ENCODE results near the gene HSD3B7.

HSD3B7 gene

DNA sequence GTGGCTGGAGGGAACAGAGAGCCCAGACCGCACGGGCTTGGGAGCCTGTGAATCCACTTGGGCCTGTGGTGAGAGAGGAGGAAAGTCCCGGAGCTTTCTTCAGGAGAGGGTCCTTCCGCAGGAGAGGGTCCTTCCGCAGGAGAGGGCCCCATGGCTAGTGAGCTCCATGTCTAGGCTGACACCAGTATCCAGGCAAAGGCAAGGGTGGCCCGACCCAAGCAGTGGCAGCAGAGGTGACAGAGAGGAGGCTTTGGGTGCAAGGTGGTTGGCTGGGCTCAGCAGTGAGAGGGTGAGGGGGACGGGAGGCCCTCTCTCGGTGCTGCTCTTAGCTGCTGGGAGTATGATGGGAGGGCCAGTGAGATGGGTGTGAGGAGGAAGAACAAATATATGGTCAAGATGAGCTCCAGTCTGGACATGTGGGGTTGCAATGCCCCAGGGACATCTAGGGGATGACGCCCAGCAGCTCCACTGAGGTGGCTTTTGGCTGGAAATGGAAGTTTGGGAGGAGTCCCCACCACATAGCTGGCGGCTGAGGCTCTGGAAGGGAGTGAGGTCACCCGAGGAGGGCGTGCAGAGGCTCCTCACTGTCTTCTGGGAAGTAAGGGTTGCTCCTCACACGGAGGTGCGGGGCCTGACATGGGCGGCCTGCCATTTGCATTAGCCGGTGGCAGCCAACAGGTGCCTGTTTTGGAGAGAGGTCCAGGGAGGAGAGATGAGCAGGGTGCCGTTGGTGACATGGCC is 2.3 kb upstream of the HSD3B7 start:
- DNase-seq (ENCODE audit: low spot score), result peak; percentile 93

DNA sequence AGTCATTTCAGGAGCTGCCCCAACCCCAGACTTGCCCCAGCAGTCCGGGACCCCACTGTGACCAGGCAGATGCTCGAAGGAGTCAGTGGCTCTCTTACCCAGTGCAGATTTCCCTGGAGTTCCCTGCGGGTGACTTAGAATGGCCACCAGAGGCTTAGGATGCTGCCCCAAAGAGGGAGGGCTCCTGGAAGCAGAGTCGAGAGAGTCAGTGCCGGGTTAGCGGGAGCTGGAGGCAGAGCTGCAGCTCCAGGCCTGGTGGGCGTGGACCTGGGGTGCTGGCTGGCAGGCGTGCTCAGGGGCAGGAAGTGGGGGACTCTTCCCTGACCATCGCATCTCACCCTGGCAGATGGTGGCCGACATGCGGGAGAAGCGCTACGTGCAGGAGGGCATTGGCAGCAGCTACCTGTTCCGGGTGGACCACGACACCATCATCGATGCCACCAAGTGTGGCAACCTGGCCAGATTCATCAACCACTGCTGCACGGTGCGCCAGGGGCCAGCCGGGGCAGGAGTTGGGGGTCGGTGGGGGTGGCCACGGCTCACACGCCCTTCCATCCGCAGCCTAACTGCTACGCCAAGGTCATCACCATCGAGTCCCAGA is 1.6 kb upstream of the HSD3B7 start:
- no peak for DNase-seq (ENCODE audit: low spot score)

DNA sequence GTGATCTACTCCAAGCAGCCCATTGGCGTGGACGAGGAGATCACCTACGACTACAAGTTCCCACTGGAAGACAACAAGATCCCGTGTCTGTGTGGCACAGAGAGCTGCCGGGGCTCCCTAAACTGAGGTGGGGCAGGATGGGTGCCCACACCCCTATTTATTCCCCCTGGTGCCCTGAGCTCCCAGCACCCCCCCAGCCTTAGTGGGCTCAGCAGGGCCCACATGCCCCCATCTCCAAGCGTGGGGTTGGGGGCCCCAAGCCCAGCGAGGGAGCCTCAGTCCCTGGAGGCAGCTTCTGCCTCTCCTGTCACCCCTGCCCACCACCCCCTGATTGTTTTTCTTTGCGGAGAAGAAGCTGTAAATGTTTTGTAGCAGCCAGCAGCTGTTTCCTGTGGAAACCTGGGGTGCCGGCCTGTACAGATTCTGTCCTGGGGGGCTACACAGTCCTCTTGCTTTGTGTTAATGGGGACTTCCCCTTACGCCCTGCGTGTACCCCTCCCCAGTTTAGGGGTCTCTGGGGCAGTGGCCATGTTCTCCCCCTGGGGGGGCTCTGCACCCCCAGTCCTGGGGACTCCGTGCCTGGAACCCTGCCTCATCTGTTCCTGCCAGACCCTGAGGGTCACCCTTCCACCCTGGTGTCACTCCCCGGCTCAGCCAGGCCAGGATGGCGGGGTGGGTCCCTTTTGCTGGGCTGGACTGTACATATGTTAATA is 953 bp upstream of the HSD3B7 start:
- DNase-seq (ENCODE audit: low spot score), result no peak

DNA sequence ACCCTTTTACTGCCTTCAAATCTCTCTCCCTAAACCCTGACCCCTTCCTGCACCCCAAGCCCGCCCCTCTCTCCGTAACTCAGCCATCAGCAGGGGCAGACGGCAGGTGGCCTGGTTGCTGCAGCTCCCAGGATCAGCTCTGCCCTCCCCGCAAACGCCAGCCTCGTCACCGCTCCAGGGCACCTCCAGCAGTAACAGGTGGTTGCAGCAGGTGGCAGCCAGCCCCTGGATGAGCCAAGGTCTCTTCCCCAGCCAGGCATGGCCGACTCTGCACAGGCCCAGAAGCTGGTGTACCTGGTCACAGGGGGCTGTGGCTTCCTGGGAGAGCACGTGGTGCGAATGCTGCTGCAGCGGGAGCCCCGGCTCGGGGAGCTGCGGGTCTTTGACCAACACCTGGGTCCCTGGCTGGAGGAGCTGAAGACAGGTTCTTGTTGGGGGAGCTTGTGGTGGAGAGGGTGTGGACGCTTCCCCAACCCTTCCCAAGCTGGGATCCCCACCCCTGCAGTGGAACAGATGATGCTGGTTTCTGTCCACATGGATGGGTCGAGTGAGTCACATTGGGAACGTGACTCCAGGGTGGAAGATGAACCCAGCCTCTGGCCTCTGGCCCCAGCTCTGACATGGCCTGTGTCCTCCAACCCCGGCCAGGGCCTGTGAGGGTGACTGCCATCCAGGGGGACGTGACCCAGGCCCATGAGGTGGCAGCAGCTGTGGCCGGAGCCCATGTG is 558 bp downstream of the HSD3B7 start:
- DNase-seq (ENCODE audit: low spot score), result peak; percentile 80

DNA sequence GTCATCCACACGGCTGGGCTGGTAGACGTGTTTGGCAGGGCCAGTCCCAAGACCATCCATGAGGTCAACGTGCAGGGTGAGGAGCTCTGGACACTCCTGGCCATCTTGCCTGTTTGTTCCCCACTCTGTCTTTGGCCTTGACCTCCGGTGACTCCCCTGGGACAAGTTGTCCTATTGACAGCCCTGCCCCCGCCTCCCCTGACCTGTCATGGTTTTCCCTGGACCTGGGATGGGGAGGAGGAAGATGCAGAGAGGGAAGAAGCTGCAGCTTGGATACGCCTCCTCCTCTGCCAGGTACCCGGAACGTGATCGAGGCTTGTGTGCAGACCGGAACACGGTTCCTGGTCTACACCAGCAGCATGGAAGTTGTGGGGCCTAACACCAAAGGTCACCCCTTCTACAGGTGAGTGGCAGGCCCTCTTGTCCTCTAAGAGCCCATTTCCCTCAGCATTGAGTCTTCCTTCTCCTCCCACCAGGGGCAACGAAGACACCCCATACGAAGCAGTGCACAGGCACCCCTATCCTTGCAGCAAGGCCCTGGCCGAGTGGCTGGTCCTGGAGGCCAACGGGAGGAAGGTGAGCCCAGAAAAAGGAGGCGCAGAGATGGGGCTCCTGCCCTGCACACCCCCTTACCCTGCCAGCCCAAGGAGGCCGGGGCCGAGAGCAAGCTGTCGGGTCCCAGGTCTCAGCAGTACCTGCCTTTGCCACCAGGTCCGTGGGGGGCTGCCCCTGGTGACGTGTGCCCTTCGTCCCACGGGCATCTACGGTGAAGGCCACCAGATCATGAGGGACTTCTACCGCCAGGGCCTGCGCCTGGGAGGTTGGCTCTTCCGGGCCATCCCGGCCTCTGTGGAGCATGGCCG is 1.4 kb downstream of the HSD3B7 start:
- DNase-seq (ENCODE audit: low spot score), result no peak

DNA sequence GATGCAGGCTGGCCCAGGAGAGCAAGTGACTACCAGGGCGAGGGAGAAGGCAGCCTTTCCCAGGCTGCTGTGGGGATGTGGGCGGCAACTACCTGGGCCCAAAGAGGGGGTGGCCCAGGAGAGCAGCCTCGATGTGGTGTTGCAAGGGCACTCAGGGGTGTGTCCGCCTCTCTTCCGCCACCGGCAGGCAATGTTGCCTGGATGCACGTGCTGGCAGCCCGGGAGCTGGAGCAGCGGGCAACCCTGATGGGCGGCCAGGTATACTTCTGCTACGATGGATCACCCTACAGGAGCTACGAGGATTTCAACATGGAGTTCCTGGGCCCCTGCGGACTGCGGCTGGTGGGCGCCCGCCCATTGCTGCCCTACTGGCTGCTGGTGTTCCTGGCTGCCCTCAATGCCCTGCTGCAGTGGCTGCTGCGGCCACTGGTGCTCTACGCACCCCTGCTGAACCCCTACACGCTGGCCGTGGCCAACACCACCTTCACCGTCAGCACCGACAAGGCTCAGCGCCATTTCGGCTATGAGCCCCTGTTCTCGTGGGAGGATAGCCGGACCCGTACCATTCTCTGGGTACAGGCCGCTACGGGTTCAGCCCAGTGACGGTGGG is 2.7 kb downstream of the HSD3B7 start:
- DNase-seq (ENCODE audit: low spot score), result no peak

DNA sequence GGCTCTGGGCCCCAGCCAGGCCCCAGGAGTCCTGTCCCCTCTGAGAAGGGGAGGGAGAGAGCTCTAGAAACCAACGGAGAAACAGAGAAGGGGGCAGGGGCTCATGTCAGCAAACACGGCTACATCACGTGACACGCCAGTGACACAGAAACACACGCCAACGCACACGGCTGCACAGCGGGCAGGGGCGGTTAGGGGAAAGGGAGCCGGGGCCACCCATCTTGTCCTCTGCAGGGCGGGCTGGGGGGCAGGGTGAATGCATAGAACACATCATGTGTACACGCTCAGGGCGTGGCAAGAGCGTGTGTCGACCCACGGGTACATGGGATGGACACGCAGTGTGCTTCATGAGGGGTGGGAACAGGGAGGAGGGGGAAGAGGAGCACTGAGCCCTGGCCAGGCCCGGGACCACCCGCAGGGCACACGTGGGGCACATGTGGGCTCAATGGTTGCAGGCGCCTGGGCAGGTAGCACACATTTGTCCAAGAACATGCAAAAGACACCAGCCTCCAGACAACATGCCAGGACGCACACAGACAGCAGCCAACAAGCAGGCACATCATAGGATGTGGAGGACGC is 4.6 kb downstream of the HSD3B7 start:
- DNase-seq (ENCODE audit: low spot score), result no peak

DNA sequence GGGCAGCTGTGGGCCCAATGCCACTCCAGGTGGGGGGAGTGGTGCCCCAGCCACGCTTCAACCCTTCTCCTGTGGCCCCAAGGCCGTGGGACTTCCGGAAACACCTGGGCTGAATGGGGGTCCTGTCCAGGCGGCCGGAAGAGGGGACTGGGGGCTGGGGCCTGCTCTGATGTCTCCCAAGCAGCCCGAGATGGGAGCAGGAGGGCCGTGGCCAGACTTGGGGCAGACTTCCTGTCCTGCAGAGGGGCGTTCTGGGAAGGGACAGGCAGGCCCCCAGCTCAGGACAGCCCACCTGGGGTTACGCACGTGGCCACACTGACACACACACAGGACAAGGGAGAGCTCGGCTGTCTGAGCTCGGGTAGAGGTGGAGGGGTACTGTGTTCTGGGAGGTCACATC is 5.1 kb downstream of the HSD3B7 start:
- DNase-seq (ENCODE audit: low spot score), result no peak

DNA sequence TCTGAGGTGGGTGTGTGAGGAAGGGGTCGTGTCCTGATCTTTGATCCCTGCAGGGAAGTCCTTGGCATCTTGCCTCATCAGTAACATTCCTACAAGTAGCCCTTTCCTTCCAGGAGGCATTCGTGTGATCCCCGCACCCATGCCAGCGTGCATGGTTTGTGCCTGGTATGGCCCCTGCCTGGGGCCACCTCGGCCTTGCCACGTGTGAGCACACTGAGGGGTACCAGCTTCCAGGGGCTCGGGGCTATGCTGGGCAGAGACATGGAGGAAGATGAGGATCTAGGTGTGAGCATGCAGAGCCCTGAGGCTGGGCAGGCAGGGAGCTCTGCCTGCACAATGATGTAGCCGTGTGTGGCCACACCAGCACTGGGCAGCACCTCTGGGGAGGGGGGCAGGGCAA is 6.0 kb downstream of the HSD3B7 start:
- no peak for DNase-seq (ENCODE audit: low spot score)

DNA sequence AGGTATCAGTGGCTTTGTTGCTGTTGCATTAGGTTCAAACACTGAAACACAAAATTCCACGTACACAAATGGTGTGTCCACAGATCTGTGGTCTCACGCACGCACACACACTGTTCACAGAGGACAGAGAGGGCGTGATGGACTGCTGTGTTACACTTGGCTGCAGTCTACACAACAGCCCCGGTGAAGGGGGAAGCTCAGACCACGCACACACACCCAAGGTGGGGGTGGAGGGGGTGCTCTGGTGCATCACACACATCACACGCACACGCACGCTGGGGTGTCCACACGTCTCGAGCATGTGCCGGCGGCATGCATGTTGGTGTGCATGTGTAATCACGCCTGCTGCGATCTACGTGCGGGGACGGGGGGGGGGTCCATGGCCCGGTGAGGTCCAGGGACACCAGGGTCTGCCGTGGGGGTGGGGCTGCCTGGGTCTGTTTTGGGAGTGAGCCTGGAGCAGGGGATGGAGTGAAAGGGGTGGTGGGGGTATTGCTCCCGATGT is 7.3 kb downstream of the HSD3B7 start:
- no peak for DNase-seq (ENCODE audit: low spot score)

DNA sequence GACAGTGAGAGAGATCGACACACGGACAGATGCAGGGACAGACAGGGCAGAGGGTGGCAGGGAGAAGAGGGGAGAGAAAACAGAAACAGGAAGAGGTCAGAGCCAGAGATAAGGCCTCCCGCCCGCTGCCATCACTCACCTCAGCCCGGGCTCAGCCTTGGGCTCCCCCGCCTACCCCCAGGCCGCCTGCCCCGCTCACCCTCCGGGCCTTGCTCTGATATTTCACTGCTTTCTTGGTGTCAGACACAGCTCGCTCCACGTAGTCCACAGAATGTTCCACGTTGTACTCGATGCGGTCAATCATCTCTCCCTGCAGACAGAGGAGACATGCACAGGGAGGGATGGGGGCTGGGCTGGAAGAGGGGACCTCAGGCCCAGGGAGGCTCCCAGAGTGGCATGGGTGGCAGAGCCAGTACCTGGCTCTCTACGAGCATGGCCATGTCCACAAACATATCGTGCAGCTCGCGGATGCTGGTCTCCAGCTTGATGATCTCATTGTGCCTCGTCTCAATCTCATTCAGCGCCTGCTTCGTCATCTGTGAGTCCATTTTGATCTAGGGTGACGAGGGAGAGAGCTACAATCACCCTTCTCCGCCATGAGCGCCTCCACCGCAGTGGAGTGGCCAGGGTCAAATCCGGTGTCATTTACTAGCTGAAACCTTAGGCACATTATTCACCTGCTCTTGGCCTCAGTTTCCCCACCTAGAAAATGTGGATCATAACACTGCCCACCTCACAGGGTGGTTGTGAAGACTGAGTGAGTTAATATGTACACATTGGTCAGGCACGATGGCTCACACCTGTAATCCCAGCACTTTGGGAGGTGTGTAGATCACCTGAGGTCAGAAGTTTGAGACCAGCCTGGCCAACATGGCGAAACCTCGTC is 8.2 kb downstream of the HSD3B7 start:
- DNase-seq (ENCODE audit: low spot score), result no peak

DNA sequence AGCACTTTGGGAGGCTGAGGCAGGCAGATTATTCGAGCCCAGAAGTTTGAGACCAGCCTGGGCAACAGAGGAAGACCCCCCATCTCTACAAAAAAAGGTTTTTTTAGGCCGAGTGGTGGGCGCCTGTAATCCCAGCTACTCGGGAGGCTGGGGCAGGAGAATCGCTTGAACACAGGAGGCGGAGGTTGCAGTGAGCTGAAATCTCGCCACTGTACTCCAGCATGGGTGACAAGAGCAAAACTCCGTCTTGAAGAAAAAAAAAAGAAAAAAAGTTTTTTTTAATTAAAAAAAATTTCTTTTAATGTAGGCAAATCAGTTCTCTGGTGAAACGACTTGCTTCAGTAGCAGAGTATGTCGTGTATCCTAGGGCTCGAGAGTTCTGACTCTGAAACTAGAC is 10.9 kb downstream of the HSD3B7 start:
- DNase-seq (ENCODE audit: low spot score), result no peak

DNA sequence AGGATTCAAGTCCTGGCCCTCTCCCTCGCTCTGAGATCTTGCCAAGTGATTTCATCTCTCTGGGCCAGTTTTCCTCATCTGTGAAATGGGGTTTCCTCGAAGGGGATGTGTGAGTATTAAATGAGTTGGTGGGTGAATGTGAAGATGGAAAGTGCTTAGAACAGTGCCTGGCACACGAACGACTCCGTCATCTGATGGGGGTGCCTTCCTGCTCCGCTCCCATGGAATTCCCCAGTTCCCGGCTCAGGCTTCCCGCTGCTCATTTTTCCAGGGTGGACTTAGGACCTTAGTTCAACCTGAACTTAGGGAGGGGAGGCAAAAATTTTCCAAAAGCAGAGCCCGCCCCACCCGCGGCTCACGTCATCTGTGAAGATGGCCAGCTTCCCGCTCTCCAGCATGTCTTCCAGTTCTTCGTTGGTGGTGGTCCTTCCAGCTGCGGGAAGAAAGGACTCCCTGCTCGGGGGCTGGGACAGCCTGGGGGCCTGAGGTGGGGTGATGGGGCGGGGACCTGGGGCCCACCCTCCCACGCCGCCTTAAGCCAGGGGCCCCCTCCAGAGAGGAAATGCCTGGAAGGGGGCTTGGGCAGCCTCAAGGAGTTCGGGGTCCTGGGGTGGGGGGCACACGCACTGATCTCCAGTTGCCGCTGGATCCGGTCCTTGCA is 11.4 kb downstream of the HSD3B7 start:
- DNase-seq (ENCODE audit: low spot score), result no peak

DNA sequence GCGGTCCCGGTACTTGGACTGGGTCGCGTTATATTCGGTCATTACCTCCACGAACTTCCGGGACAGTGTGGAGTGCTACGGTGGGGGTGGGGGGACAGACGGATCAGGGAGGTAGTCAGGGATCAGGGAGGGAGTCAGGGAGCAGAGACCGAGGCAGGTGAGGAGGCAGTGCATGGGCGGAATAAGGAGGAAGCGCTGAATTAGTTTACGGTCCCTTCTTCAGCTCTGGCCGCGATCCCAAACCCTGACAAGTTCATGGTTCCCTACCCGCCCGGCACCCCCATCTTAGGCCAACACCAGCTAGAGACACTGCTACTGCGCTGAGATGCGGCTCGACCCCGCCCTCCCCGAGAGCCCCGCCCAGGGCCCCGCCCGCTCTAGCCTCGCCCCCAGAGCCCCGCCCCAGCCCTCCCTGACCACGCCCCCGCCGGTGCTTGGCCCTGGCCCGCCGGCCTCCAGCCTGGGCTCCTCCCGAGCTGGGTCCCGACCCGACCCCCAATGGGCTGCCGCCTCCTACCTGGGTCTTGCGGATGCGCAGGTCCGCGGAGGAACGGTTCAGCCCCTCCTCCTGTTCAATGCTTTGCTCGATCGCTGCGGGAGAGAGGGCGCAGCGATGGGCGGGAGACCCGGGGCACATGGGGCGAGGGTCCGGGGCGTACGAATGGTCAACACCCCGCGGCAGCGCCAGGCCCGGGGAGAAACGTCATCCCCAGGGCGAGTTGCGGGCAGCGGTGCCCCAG is 12.1 kb downstream of the HSD3B7 start:
- DNase-seq (ENCODE audit: low spot score), result peak; percentile 98

DNA sequence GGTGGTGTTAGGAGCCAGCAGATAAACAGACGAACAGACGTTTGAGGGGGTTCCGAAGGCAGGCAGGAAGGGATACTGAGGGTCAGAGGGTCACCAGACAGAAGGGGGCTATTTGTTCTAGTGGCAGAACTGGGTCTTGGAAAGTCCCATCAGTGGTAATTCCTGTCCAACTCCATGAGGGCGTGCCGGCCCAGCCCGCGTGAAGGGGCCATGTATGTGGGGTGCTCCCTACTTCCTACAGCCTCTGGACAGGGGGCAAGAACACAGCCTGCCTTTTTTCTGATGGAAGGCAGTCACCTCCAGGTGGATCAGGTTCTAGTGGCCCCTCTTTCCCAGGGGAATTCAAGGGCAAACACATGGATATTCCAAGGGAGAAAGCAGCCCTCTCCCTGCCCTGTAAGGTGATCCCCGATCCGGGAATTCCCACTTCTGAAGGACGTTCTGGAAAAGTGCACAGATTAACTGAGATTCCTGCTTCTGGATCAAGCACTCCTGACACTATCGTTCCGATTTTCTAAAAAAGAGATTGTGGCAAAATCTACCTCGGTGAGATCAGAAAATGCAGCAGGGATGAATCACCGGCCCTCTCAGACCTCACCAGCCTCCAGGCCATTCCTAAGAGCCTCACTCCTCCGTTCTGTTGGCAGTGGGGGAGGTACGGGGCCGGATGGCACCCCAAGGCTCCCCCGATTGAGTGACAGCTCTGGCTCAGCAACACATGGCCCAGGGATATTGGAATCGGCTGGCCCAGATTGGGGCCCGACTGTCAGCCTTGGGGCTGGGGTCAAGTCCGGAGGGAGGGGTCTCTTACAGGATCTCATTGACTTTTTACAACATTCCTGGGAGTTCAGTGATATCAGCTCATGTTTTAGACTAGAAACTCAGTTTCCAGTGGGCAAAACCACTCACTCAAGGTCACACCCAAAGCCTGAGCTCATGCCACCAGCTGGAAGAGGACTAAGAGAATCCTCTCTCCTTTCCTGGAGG is 13.0 kb downstream of the HSD3B7 start:
- peak; percentile 89 for DNase-seq (ENCODE audit: low spot score)

DNA sequence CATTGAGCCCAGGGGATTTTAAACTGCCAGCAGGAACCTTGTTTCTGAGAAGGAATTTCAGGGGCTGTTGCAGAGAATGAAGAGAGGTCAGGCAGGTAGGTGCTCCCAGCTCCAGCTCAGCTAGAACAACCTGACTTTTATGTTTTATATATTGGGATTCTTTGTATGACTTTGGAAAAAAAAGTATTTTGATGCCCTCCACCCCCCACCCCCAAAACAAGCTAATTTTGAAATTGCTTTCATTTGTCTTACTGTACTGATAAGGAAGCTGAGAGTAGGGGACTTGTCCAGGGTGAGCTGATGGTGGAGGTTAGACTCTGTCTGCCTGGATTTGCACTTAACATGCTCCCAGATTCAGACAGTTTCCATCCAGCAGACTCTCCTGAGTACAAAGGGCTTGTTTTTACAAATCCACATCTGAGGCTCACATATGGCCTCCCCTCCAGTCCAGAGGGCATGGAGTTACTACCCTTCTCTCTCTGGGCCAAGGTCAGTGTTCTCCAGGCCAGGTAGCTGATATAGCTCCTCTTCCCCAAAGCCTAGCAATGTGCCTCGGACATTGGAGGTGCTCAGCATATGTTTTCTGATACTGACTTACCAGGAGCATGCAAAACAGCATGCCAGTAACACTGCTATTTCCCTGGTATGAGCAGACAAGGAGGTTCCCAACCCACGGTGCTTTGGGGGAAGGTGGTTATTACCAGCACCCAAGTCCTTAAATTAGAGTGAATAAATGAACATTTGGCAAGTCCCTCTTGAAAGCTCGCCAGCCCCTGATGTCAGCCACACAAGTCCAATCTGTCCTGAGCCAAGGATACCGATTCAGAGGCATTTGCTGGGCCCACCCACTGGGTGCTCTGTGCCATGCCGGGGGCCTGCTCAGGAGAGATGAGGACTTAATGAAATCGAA is 14.1 kb downstream of the HSD3B7 start:
- DNase-seq (ENCODE audit: low spot score), result no peak

All from AG20443 (cell line).